ENCODE data around the gene MBD5.

DNA sequence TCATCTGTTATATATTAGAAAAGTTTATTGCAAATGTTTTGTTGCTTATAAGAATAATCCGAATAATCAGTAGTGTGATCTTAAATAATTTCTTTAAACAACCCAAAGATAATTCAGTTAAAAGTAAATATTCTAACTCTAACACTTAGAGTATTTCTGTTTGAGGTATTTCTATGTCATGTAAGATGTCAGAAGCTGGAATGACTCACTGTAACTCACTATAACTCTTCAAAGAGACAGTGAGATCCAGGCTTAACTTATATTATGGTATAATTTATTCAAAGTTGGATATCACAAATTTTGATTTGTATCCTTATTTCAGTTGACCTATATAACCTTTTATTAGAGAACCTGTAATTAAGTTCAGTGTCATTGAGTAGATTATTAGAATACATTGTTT, 6.9 kb downstream of the MBD5 start:
- TF ChIP-seq, protein P1, sequence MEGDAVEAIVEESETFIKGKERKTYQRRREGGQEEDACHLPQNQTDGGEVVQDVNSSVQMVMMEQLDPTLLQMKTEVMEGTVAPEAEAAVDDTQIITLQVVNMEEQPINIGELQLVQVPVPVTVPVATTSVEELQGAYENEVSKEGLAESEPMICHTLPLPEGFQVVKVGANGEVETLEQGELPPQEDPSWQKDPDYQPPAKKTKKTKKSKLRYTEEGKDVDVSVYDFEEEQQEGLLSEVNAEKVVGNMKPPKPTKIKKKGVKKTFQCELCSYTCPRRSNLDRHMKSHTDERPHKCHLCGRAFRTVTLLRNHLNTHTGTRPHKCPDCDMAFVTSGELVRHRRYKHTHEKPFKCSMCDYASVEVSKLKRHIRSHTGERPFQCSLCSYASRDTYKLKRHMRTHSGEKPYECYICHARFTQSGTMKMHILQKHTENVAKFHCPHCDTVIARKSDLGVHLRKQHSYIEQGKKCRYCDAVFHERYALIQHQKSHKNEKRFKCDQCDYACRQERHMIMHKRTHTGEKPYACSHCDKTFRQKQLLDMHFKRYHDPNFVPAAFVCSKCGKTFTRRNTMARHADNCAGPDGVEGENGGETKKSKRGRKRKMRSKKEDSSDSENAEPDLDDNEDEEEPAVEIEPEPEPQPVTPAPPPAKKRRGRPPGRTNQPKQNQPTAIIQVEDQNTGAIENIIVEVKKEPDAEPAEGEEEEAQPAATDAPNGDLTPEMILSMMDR (IDR thresholded peaks at IDR 0.05; ENCODE audit: borderline replicate concordance, extremely low read depth, low read length, poor library complexity, severe bottlenecking), result no peak
- TF ChIP-seq EZH2 (IDR thresholded peaks at IDR 0.05; ENCODE audit: borderline replicate concordance, low read depth, low read length, severe bottlenecking), result no peak
